Skin epidermis (tissue), 12 donors: ENCODE data around the gene CDCA7L.

Source experiments
- H3K27ac ChIP-seq, 21 experiments: fragments of 200-600 bp; sonication (generic) in 11 of 21; one replicate each; pipeline ENCODE4 v1.5.0; 2020; ENCODE audit warnings: mild to moderate bottlenecking in 3 of 21, inconsistent platforms in 2 of 21, moderate library complexity in 2 of 21
- H3K4me3 ChIP-seq, 7 experiments: fragments of 200-600 bp; sonication (generic) in 2 of 7; one replicate each; pipeline ENCODE4 v1.5.0; 2020; ENCODE audit warnings: inconsistent platforms in 2 of 7, mild to moderate bottlenecking in 2 of 7, moderate library complexity in 1 of 7

The CDCA7L gene, protein sequence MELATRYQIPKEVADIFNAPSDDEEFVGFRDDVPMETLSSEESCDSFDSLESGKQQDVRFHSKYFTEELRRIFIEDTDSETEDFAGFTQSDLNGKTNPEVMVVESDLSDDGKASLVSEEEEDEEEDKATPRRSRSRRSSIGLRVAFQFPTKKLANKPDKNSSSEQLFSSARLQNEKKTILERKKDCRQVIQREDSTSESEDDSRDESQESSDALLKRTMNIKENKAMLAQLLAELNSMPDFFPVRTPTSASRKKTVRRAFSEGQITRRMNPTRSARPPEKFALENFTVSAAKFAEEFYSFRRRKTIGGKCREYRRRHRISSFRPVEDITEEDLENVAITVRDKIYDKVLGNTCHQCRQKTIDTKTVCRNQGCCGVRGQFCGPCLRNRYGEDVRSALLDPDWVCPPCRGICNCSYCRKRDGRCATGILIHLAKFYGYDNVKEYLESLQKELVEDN

GRCh38 chr7:21945454-21946221, at the start of gene CDCA7L:
Gene CDCA7L, minus strand, starts transcription at chr7:21945899. Its CDS starts 95 bp downstream, at chr7:21945804.
- Histone ChIP-seq H3K4me3 (peak within 1 kb of the TSS; percentile 53 to 76 (median 61)), H3K27ac (peak within 1 kb of the TSS; percentile 7 to 90 (median 82))

GRCh38 chr7:21986096-21986495, 40.4 kb upstream of the CDCA7L start:
- H3K4me3 ChIP-seq: no peak overlapping the region

DNA sequence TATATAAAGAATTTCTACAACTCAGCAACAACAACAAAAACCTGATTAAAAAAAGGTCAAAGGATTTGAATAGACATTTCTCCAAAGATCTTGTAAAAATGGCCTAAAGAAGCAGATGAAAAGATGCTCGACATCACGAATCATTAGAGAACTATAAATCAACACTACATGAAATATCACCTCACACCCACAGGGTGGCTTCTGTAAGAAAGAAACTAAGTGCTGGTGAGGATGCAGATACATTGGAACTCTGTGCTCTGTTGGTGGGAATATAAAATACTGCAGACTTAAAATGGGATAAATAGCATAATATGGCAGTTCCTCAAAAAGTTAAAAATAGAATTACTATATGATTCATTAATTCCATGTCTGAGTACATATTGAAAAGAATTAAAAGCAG, 38.3 kb upstream of the CDCA7L start:
- H3K27ac ChIP-seq: no peak overlapping the region
- no peak overlapping the region for H3K4me3 ChIP-seq

More at GRCh38 chr7:21986096-21986495, 40.4 kb upstream of the CDCA7L start:
- no peak overlapping the region for H3K27ac ChIP-seq

- no peak overlapping the region for H3K4me3 ChIP-seq
- no peak overlapping the region for H3K27ac ChIP-seq
Measured at GRCh38 chr7:21983056-21983455, 37.4 kb upstream of the CDCA7L start.

DNA sequence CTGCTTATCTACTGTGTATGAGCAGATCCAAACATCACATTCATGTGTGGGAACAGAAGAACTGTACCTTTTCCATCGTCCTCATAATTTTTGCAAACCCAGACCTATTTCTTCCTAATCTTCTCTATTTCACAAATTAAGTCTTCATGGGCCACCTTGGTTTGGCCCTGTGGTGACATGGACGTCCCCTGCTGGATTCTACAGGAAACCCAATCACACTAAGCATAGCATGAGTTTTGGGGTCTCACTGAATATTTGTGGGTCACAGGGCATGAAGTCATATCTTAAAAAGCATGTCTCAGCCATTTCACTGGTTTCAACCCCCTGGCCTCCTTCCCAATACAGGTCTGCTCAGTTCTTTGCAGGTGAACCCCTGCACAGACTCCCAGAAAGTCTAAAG, 35.8 kb upstream of the CDCA7L start:
- Histone ChIP-seq H3K27ac (no peak overlapping the region), H3K4me3 (no peak overlapping the region)

- Histone ChIP-seq H3K27ac (no peak overlapping the region), H3K4me3 (no peak overlapping the region)
Measured at GRCh38 chr7:21980926-21981500, 35.3 kb upstream of the CDCA7L start.

DNA sequence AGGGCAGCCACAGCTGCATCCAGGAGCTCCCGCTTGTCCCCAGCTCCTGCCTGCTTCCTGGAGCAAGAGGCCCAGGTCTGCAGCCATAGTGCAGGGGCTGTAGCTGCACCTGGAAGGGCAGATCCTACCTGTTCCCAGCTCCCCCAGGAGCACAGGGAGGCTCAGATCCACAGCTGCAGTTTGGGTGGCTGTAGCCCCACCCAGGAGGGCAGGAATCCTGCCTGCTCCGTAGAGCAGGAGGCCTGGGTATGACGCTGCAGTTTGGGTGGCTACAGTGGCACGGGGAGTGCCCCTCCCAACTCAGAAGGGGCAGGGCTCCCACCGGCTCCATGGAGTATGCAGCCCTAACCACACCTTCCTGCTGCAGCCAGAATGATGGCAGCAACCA, 26.7 kb upstream of the CDCA7L start:
- no peak overlapping the region for H3K27ac ChIP-seq
- no peak overlapping the region for H3K4me3 ChIP-seq

GRCh38 chr7:21971780-21972396, 26.2 kb upstream of the CDCA7L start:
- no peak overlapping the region for H3K27ac ChIP-seq

GRCh38 chr7:21969822-21970221, 24.1 kb upstream of the CDCA7L start:
- no peak overlapping the region for H3K27ac ChIP-seq
- H3K4me3 ChIP-seq: no peak overlapping the region

More at GRCh38 chr7:21971780-21972396, 26.2 kb upstream of the CDCA7L start:
- no peak overlapping the region for H3K4me3 ChIP-seq

- Histone ChIP-seq H3K27ac (no peak overlapping the region), H3K4me3 (no peak overlapping the region)
Measured at GRCh38 chr7:21967598-21968003, 21.9 kb upstream of the CDCA7L start.

DNA sequence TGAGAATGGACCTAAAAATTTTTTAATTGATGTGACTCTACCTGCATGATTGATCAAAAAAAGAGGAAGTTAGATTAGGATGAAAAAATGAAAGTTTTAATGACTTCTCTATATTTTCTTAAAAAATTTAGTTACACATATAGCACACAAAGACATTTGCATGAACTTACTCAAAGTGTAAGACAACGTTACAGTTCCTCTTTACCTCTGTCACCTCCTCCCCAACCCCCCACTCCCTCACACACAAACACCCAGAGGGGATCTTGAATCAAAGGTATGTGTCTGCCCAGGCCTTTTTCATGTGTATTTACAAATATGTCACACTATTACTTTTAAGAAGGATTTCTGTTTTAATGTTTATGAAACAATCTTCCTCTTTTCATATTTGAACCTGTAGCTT, 20.6 kb upstream of the CDCA7L start:
- H3K27ac ChIP-seq: no peak overlapping the region
- no peak overlapping the region for H3K4me3 ChIP-seq

- Histone ChIP-seq H3K4me3 (no peak overlapping the region), H3K27ac (no peak overlapping the region)
Measured at GRCh38 chr7:21965291-21965690, 19.6 kb upstream of the CDCA7L start.

DNA sequence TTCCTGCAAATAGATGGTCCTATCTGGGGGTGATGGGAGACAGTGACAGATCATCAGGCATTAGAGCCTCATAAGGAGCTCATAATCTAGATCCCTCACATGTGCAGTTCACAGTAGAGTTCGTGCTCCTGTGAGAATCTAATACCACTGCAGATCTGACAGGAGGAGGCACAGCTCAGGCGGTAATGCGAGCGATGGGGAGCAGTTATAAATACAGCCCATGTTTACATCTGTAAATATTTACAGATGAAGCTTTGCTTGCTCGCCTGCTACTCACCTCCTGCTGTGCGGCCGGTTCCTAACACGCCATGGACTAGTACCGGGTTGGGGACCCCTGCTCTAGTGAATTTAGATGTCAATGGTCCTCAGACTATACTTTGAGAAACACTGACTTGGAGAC, 17.0 kb upstream of the CDCA7L start:
- no peak overlapping the region for H3K4me3 ChIP-seq
- no peak overlapping the region for H3K27ac ChIP-seq

DNA sequence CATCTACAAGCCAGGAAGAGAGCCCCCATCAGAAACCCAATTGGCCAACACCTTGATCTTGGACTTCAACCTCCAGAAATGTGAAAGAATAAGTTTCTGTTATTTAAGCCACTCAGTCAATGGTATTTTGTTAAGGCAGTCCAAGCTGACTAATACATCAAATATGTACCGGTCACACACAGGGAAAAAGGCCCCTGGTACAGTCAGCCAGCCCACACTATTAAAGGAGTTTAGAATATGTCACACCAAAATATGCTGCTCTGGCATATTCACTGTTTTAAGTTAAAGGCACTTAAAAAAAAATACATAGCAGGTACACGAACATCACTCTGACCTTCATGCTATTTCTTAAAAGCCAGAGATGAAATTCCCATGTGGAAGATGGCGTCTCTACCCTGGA, 15.2 kb upstream of the CDCA7L start:
- H3K4me3 ChIP-seq: no peak overlapping the region
- no peak overlapping the region for H3K27ac ChIP-seq

DNA sequence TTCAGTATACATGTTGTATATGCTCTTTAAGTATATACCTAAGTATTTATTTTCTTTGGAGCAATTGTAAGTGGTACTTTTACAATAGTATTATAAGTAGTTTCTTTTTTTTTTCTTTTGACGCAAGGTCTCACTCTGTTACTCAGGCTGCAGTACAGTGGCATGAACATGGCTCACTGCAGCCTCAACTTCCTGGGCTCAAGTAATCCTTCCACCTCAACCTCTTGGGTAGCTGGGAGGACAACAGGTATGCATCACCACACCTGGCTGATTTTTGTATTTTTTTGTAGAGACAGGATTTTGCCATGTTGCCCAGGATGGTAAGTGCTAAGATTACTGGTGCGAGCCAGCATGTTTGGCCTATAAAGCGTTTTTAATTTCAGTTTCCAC, 13.7 kb upstream of the CDCA7L start:
- Histone ChIP-seq H3K27ac (no peak overlapping the region), H3K4me3 (no peak overlapping the region)

GRCh38 chr7:21953781-21954180, 8.1 kb upstream of the CDCA7L start:
- Histone ChIP-seq H3K27ac (no peak overlapping the region), H3K4me3 (no peak overlapping the region)

- no peak overlapping the region for H3K27ac ChIP-seq
- no peak overlapping the region for H3K4me3 ChIP-seq
Measured at GRCh38 chr7:21948887-21949540, 3.3 kb upstream of the CDCA7L start.

DNA sequence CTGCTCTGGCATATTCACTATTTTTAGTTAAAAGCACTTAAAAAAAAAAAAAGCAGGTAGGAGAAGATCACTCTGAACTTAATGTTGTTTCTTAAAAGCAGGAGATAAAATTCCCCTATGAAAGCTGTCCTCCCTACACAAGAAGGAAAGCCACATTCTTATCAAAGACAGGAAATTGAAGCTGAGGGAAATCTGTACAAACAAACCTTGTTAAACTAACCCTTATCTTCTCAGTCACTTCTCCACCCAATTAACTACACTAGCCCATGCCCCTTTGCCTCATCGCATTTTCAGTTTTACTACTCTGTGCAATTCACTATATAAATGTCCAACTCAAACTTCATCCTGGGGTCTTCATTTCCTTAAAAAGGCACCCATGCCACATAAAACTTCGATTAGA, 2.7 kb upstream of the CDCA7L start:
- Histone ChIP-seq H3K27ac (no peak overlapping the region), H3K4me3 (no peak overlapping the region)

DNA sequence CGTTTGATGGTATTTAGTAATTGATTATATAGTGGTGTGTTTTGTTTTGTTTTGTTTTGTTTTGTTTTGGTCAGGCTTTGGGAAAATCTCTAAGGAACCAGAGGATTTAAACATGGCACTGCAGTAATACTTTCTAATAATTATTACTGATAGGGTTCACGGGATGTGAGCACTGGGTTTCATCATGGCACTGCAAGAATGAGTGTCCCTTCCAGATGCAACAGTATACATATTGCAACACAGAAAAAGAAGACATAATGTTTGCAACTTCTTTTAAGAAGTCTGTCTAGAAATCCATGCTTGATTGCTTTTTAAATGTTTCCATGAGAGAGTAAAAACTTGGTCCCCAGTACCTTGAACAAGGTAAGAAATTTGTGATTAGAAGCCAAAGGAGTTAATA, 2.2 kb upstream of the CDCA7L start:
- H3K27ac ChIP-seq: no peak overlapping the region
- H3K4me3 ChIP-seq: no peak overlapping the region

DNA sequence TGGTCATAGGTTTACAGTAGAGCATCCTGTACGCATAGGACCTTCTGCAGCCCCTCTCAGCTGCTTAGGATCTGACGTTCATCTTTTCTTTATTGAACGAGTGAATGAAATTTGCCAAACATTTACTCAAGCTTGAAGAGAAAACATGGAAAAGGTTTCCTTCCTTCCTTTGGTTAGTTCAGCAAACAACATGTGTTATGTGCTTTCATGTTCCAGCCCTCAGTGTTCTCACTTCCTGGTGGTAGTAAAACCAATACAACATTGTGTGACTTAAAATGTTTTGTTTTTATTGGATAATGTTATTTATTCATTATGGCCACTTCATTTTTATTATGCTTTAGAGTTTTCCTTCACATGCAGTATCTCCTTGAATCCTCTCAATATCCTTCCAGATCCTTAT, 1.4 kb upstream of the CDCA7L start:
- no peak overlapping the region for H3K27ac ChIP-seq

More for the DNA sequence above, 1.4 kb upstream of the CDCA7L start:
- no peak overlapping the region for H3K4me3 ChIP-seq
